Neural crest cell (in vitro differentiated cells): ENCODE data around the gene UQCRQ. TPM values are rescaled to one million over a fixed set of nuclear protein-coding genes. Genes with fewer than 3 reads are reported as not detected.

Experiments
- DNase-seq: peaks from one replicate; pipeline ENCODE4 v3.0.0; 2021; ENCODE audit warnings: low read depth, mixed read lengths, low spot score
- H3K27ac Mint-ChIP-seq: one replicate; pipeline ENCODE4 v1.8.0; 2021; ENCODE audit warnings: mild to moderate bottlenecking, mixed read lengths; ENCODE audit not compliant: unreplicated experiment
- H3K27me3 Mint-ChIP-seq: 2 replicates; pipeline ENCODE4 v1.8.0; 2021; ENCODE audit warnings: low read depth, mild to moderate bottlenecking, mixed read lengths
- H3K36me3 Mint-ChIP-seq: 2 replicates; pipeline ENCODE4 v1.8.0; 2021; ENCODE audit warnings: low read depth, mild to moderate bottlenecking, mixed read lengths
- H3K4me1 Mint-ChIP-seq: 2 replicates; pipeline ENCODE4 v1.8.0; 2021; ENCODE audit warnings: mixed read lengths
- H3K4me3 Mint-ChIP-seq: one replicate; pipeline ENCODE4 v1.8.0; 2021; ENCODE audit warnings: mild to moderate bottlenecking, mixed read lengths
- H3K9me3 Mint-ChIP-seq: 2 replicates; pipeline ENCODE4 v1.8.0; 2021; ENCODE audit warnings: mixed read lengths
- total RNA-seq: library from RNA; stranded (reverse); gene quantifications from 2 replicates; pipeline ENCODE4 v1.2.1, GENCODE V29; 2021
- TF ChIP-seq, protein P1 (sequence below): fragments of 200-600 bp; sonication (generic); conservative IDR thresholded peaks from 2 replicates; pipeline ENCODE4 v1.5.0; 2021; ENCODE audit warnings: antibody characterized with exemption, mild to moderate bottlenecking

UQCRQ gene
- total RNA-seq, 1 donor from 2014 or later = 293 TPM

DNA sequence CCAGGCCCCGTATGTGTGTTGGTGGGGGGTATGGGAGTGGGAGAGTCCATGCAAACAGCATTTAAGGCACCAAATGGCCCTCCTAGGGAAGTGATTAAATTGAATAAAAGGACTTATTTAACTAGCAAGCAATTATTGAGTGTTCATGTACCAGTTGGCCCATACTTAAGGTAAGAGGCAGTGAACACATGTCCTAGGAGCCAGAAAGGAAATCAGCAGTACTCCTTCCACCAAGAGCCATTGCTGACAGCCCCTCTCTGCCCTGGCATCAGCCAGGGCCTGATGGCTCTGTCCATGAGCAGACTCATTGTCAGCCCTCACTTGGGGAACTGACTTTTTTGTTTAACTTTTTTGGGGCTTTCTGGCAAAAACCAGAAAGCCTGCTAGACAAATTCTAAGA lies 25.5 kb upstream of the UQCRQ start:
- Mint-ChIP-seq H3K36me3 (no peaks in the 10 kb centered on the region), H3K27me3 (no peaks in the 10 kb centered on the region), H3K4me3 (no peak overlapping the region), H3K9me3 (no peaks in the 10 kb centered on the region), H3K4me1 (peaks cover 7% of the 10 kb centered on the region), H3K27ac (no peak overlapping the region)
- TF ChIP-seq, protein P1, sequence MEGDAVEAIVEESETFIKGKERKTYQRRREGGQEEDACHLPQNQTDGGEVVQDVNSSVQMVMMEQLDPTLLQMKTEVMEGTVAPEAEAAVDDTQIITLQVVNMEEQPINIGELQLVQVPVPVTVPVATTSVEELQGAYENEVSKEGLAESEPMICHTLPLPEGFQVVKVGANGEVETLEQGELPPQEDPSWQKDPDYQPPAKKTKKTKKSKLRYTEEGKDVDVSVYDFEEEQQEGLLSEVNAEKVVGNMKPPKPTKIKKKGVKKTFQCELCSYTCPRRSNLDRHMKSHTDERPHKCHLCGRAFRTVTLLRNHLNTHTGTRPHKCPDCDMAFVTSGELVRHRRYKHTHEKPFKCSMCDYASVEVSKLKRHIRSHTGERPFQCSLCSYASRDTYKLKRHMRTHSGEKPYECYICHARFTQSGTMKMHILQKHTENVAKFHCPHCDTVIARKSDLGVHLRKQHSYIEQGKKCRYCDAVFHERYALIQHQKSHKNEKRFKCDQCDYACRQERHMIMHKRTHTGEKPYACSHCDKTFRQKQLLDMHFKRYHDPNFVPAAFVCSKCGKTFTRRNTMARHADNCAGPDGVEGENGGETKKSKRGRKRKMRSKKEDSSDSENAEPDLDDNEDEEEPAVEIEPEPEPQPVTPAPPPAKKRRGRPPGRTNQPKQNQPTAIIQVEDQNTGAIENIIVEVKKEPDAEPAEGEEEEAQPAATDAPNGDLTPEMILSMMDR = no peak
- DNase-seq = no peak

DNA sequence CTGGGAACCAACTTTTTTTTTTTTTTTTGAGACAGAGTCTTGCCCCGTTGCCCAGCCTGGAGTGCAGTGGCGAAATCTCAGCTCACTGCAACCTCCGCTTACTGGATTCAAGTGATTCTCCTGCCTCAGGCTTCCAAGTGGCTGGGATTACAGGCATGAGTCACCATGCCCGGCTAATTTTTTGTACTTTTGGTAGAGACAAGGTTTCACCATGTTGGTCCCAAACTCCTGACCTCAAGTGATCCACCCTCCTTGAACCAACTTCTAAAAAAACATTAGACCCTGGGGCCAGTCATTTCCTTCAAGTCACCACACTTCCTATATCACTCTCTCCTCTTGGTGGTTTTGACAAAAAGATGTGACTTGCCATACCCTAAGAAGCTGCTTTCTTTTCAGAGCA lies 25.1 kb upstream of the UQCRQ start:
- Mint-ChIP-seq H3K9me3 (no peaks in the 10 kb centered on the region), H3K36me3 (no peaks in the 10 kb centered on the region)
- DNase-seq = no peak

DNA sequence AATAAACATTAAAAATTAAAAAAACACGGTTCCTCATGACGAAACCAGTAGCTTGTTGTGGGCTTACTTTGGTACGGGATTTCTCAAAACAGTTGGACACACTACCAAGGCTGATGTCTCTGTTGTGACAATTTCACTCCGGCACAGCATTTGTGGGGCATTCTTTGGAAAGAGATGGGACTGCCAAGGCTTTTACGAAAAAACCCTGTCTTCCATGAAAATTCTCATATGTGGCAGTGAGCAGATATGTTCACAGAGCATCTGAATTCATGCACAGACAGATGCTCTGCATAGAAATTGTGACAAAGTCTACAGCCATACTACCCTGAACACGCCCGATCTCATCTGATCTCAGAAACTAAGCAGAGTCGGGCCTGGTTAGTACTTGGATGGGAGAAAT lies 18.2 kb upstream of the UQCRQ start:
- H3K4me1 Mint-ChIP-seq = no peaks in the 10 kb centered on the region

More for the DNA sequence above, 25.1 kb upstream of the UQCRQ start:
- Mint-ChIP-seq H3K27me3 (no peaks in the 10 kb centered on the region), H3K4me1 (peaks cover 7% of the 10 kb centered on the region), H3K27ac (no peak overlapping the region), H3K4me3 (no peak overlapping the region)
- TF ChIP-seq, protein P1 = no peak

DNA sequence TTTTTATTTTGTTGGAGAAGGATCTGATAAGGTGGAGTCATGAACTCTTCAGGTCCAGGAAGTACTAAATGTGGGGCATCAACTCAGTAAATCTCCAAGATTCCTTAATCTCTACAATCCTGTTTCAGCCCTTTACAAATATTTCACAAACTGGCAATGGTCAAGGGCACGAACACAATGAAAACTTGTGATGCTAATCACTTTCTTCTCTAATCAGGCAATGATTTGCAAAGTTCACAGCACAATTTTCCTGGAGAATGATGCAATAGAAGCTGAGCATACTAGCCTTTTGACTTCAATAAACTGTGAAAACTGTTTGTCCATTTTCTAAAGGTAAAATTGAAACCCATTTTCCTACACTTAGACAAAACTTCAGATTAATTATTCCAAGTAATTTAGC lies 17.1 kb upstream of the UQCRQ start:
- no peaks in the 10 kb centered on the region for H3K4me1 Mint-ChIP-seq
- H3K36me3 Mint-ChIP-seq = no peaks in the 10 kb centered on the region
- no peak overlapping the region for H3K27ac Mint-ChIP-seq
- DNase-seq = no peak
- no peaks in the 10 kb centered on the region for H3K27me3 Mint-ChIP-seq
- H3K4me3 Mint-ChIP-seq = no peak overlapping the region
- no peaks in the 10 kb centered on the region for H3K9me3 Mint-ChIP-seq
- TF ChIP-seq, protein P1 = no peak

More for the DNA sequence above, 18.2 kb upstream of the UQCRQ start:
- H3K27ac Mint-ChIP-seq = no peak overlapping the region
- no peaks in the 10 kb centered on the region for H3K27me3 Mint-ChIP-seq
- no peaks in the 10 kb centered on the region for H3K36me3 Mint-ChIP-seq
- TF ChIP-seq, protein P1 = no peak
- no peak for DNase-seq
- H3K9me3 Mint-ChIP-seq = no peaks in the 10 kb centered on the region
- no peak overlapping the region for H3K4me3 Mint-ChIP-seq

DNA sequence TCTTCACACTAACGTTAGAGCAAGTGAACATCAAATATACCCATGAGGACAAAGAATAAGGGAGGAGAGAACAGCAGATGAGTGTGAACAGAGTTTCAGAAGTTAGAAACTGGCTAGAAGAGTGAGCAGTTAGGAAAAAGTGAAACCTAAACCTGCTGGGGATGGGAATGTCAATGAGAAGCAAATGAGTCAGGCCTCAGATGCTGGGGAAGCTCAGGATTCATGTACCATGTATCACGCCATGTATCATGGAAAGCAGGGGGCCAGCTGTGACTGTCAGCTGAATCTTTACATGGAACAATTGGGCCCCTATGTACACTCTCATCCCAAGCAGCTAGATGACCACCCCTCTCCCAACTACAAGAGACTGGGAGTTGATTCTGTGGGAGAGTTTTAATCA lies 16.4 kb upstream of the UQCRQ start:
- Mint-ChIP-seq H3K4me1 (no peaks in the 10 kb centered on the region), H3K27me3 (no peaks in the 10 kb centered on the region), H3K4me3 (no peak overlapping the region), H3K27ac (no peak overlapping the region), H3K9me3 (no peaks in the 10 kb centered on the region), H3K36me3 (no peaks in the 10 kb centered on the region)
- DNase-seq = no peak
- TF ChIP-seq, protein P1 = no peak

DNA sequence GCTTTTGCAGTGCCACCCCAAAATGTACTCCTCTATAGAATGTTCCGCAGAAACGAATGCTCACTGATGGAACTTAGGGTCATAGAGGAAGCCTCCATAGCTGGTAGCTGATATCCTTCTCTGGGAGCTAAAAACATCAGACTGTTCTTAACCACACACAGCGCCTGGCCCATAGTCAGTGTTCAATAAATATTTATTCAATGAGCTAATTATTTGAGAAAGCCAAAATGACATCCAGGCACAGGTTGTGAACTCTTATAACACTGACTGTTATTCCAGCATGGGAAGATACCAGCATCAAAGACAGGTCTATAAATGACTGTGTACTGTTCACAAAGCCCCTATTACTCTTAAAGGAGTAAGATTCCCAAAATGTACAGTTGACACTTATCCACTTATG lies 13.1 kb upstream of the UQCRQ start:
- H3K9me3 Mint-ChIP-seq = no peaks in the 10 kb centered on the region
- no peak for DNase-seq
- H3K4me3 Mint-ChIP-seq = no peak overlapping the region
- no peaks in the 10 kb centered on the region for H3K36me3 Mint-ChIP-seq
- no peak overlapping the region for H3K27ac Mint-ChIP-seq
- TF ChIP-seq, protein P1 = no peak
- H3K27me3 Mint-ChIP-seq = peaks cover 5% of the 10 kb centered on the region
- H3K4me1 Mint-ChIP-seq = no peaks in the 10 kb centered on the region
